A673 (cell line): ENCODE results near the gene GSDMA.

Experiments used
- EZH2 ChIP-seq: fragments of 200-600 bp; sonication (generic); IDR thresholded peaks from 2 replicates; pipeline ENCODE4 v1.6.1; 2017; ENCODE audit warnings: borderline replicate concordance, low read depth, mild to moderate bottlenecking, mixed read lengths, antibody characterized with exemption, low read length; ENCODE audit not compliant: poor library complexity, severe bottlenecking
- TF ChIP-seq, protein P1 (sequence below): fragments of 300-800, 200-600 bp; sonication (generic); conservative IDR thresholded peaks from 2 replicates; pipeline ENCODE4 v1.5.1; 2017; ENCODE audit warnings: low read depth, mild to moderate bottlenecking, antibody characterized with exemption, low read length, moderate library complexity, mixed read lengths

DNA sequence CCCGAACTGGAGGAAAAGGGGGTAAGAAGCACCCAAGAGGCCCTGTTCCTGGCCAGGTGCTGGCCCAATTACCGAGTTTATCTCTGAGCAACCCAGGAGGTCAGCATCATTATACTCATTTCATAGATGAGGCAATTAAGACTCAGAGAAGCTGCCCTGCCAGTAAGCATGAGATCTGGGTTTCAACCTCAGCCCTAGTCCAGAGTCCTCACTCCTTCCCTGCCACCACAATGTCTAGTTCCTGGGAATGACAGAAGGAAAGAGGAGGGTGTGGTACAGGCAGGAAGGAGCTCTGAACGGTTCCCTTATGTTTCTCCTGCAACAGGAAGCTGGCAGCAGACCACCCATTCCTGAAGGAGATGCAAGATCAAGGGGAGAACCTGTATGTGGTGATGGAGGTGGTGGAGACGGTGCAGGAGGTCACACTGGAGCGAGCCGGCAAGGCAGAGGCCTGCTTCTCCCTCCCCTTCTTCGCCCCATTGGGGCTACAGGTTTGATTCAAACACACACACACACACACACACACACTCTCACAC lies 7.4 kb downstream of the GSDMA start:
- TF ChIP-seq EZH2, result no peak
- TF ChIP-seq, protein P1, sequence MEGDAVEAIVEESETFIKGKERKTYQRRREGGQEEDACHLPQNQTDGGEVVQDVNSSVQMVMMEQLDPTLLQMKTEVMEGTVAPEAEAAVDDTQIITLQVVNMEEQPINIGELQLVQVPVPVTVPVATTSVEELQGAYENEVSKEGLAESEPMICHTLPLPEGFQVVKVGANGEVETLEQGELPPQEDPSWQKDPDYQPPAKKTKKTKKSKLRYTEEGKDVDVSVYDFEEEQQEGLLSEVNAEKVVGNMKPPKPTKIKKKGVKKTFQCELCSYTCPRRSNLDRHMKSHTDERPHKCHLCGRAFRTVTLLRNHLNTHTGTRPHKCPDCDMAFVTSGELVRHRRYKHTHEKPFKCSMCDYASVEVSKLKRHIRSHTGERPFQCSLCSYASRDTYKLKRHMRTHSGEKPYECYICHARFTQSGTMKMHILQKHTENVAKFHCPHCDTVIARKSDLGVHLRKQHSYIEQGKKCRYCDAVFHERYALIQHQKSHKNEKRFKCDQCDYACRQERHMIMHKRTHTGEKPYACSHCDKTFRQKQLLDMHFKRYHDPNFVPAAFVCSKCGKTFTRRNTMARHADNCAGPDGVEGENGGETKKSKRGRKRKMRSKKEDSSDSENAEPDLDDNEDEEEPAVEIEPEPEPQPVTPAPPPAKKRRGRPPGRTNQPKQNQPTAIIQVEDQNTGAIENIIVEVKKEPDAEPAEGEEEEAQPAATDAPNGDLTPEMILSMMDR, result no peak
